ENCODE measurements around the gene TUBA3E.
"Not testable (repeated sequence)": the region's sequence is repeated elsewhere in the genome, so short reads cannot be mapped to it uniquely, and the experiment has no call there.

The TUBA3E gene

GRCh38 chr2:130142396-130143265, 55.6 kb downstream of the TUBA3E start:
- DNase-seq = not testable (repeated sequence)
